HG02852 (cell line): ENCODE data around the gene WIPI1.
"Not testable (repeated sequence)": the region's sequence is repeated elsewhere in the genome, so short reads cannot be mapped to it uniquely, and the experiment has no call there.

Source experiments
- ATAC-seq: cut with Tn5 transposase; IDR thresholded peaks from one replicate; pipeline ENCODE4 v1.9.1; 2021; ENCODE audit warnings: mild to moderate bottlenecking, moderate library complexity; ENCODE audit not compliant: unreplicated experiment

Gene WIPI1

DNA sequence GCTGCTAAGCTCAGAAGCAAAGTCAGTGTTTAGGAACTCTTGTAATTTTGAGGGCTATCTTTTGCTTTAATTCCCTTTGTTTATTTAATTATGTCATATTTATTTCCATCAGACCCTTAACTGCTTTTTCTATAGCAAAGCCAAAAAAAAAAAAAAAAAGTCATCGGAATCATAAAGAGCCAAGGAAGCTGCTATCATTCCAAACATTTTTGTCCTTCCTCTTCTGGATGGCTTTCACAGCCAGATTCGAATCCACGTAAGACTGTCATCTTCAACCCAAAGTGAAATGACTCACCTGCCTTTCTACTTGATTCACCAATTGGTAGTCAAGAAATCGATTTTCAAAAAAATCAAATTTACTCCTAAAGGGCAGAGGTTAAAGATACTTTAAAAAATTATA lies 38.4 kb downstream of the WIPI1 start:
- no peak for ATAC-seq

DNA sequence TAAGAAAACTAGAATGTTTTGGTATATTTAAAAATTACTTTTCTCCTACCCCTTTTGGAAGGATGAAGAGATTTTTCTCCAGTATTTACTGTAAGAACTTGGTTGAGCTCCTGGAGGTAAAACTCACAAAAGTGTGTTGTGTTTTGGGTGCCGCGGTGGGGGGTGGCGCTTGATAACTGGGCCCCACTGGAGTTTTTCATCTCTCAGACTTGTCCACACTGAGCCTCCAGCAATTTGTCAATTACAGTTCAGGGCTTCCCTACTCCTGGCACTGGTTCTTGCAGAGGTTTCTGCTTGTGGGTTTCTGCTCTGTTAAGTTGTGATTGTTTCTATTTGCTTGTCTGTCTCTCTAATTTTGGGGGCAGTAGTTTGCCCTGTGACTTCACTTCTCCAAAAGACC lies 40.0 kb downstream of the WIPI1 start:
- no peak for ATAC-seq

GRCh38 chr17:68414901-68415300 lies 42.4 kb downstream of the WIPI1 start:
- not testable (repeated sequence) for ATAC-seq

GRCh38 chr17:68413597-68414560 lies 43.4 kb downstream of the WIPI1 start:
- ATAC-seq: not testable (repeated sequence)

DNA sequence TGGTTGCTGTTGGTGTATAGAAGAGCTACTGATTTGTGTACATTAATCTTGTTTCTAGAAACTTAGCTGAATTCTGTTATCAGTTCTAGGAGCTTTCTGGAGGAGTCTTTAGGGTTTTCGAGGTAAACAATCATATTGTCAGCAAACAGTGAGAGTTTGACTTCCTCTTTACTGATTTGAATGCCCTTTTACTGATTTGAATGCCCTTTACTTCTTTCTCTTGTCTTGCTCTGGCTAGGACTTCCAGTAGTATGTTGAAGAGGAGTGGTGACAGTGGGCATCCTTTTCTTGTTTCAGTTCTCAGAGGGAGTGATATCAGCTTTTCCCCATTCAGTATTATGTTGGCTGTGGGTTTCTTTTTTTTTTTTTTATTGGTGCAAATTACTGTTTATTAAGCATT lies 49.6 kb downstream of the WIPI1 start:
- ATAC-seq: not testable (repeated sequence)

DNA sequence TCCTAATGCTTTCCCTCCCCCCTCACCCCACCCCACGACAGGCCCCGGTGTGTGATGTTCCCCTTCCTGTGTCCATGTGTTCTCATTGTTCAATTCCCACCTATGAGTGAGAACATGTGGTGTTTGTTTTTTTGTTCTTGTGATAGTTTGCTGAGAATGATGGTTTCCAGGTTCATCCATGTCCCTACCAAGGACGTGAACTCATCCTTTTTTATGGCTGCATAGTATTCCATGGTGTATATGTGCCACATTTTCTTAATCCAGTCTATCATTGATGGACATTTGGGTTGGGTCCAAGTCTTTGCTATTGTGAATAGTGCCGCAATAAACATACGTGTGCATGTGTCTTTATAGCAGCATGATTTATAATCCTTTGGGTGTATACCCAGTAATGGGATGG lies 53.5 kb downstream of the WIPI1 start:
- not testable (repeated sequence) for ATAC-seq

DNA sequence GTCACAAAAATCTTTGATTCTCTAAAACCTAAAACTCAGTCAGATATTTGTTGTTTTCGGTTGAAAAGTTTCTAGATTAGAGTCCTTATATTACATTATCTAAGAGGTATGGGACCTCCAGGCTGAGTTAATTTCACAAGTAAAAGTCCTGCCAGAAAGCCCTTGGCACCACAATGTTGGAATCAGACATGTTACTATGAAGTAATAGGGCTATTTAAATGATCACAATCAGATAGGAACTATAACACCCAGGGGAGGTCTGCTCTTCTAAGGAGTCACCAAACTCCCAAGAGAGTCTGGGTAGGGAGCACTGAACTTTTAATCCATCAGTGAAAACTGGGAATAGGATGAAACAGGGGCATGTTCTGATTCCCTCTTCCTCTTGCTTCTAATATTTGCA lies 54.2 kb downstream of the WIPI1 start:
- ATAC-seq: no peak

DNA sequence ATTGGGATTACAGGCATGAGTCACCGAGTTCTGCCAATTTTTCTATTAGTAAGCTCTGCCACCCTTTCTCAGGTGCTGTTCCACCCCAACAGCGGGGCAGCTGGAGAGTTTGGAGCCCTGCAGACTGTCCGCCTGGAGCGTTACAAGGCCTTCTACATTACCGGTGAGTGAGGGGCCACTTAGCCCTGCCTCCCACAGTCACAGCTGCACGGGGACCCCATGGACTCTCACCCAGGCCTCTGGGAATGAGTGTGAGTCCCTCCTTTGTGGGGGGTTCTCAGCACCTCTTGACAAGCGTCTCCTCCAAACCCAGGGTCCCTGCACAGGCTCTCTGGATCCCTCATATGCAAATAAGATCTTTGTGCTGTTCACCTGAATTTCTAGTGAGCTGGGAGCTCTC lies 56.0 kb downstream of the WIPI1 start:
- ATAC-seq: no peak

GRCh38 chr17:68400404-68400735 lies 56.9 kb downstream of the WIPI1 start:
- ATAC-seq: no peak

GRCh38 chr17:68399638-68400403 lies 57.5 kb downstream of the WIPI1 start:
- ATAC-seq: no peak

DNA sequence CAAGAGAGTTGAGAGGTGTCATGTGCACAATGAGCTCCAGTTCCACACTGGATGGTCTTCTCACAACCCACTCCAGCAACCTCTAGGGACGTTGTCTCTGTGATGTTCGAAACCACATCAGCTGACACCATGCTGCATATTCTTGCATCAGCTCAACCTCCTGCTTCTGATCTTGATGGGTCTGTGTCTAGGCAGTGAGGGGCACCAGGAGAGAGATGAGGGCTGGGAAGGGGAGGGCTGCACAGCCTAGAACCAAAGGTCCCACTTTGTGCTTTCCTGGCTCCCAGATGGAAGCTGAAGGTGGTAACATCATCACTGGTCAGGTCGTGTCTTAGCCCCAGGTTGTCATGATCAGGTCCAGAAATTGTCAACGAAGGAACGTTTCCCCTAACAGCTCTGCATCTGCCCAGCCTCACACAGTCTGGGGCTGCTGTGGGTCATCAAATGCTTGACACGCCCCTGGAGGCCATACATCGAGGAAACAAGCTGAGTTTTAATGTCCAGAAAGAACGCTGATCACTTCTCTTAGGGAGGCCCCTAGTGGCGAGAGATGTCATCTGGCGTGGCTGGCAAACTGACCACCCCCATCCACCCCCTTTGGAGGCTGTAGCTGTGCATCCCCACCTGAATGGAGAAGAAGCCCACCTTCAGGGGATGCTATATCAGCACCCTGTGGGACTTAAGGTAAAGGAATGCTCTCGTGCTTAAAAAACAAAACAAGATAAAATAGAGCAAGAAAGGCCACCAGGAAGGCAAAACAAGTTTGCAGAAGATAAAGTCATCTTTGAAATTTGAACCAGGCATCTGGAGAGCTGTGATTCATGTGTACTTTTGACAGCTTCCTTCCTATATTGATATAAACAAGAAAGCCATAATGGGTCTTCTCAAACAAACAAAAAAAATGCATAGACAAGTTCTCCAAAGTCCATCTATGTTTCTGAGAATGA lies 58.3 kb downstream of the WIPI1 start:
- ATAC-seq: peak; percentile 79

DNA sequence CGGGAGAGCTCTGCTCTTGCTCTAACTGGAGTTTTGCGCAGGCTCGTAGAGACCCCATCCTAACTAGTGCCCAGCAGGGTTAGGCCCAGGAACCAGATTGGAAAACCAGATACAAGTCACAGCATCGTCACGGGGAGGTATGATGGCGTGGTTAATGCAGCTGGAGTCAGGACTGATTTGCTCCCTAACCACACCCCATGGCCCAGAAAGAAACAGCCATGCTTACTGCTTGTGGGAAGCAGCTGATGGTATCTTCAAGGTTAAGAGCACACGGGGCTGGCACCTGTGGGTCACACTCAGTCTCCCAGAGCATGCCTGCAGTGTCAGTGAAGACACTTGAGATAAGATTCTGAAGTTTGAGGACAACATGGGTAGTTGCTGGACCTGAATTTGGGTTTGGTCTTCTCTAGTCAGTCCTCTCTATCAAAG lies 60.2 kb downstream of the WIPI1 start:
- no peak for ATAC-seq

GRCh38 chr17:68396226-68397107 lies 60.8 kb downstream of the WIPI1 start:
- ATAC-seq: no peak

DNA sequence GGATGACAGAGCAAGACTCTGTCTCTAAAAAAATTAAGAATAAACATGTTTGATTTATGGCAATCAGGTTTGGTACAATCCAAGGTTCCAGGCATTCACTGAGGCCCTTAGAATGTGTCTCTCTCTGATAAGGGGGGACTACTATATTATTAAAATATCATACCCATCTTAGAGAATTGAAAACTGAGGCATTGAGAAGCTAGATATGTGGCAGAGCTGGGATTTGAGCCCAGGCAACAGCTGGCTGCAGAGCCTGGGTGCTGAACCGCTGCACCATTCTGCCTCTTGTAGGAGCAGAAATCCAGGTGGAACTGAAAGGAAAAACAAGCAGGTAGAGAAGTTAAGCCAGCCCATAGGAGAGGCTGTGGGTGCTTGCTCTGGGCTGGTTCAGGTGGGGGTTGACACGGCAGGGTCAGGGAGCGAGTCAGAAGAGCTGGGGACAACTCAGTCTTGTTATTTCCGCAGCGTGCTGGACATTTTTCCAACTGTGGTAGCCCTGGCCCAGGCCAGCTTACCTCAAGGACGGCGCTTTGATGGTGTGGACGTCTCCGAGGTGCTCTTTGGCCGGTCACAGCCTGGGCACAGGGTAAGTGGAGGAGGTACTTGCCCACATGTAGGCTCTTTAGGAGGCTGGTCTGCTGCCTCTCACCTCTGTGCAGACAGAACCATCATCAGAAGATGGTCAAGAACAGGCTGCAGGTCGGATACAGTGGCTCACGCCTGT lies 62.5 kb downstream of the WIPI1 start:
- no peak for ATAC-seq

GRCh38 chr17:68391561-68392268 lies 65.6 kb downstream of the WIPI1 start:
- ATAC-seq: no peak

- no peak for ATAC-seq
Observed at GRCh38 chr17:68390888-68391545, 66.3 kb downstream of the WIPI1 start.

GRCh38 chr17:68389041-68389440 lies 68.3 kb downstream of the WIPI1 start:
- no peak for ATAC-seq
